Measurements from ENCODE around the gene SLITRK1.

The SLITRK1 gene, protein sequence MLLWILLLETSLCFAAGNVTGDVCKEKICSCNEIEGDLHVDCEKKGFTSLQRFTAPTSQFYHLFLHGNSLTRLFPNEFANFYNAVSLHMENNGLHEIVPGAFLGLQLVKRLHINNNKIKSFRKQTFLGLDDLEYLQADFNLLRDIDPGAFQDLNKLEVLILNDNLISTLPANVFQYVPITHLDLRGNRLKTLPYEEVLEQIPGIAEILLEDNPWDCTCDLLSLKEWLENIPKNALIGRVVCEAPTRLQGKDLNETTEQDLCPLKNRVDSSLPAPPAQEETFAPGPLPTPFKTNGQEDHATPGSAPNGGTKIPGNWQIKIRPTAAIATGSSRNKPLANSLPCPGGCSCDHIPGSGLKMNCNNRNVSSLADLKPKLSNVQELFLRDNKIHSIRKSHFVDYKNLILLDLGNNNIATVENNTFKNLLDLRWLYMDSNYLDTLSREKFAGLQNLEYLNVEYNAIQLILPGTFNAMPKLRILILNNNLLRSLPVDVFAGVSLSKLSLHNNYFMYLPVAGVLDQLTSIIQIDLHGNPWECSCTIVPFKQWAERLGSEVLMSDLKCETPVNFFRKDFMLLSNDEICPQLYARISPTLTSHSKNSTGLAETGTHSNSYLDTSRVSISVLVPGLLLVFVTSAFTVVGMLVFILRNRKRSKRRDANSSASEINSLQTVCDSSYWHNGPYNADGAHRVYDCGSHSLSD

DNA sequence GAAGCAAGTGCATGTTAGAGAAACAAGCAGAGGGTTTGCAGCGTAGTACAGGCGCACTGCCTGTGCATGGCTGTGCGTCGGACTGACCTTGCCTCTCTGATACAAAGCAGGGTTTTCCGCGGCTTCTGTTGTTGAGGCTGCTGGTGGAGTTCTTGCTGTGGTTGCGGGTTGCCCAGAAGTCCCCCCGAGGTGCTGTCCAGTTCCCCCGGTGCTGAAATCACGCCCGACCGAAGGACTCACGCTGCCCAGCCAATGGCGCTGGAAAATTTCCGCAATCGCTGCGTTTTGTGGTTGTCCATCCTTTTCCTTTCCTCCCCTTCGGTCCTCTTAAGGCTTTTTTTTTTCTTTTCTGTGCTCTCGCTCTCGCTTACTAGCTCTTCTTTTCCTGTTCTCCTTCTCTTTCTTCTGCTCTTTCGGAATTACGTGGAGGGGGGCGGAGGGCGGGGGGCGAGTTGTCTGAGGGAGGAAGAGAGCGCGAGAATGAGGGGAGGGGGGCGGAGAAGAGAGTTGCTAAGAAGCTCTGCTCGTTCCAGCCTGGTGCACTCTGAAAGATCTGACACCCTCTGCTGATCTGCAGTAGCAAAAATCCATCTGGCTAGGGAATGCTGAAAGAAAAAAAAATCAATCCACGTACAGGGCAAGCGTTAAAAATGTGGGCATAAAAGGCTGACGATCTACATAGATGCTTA is at the start of gene SLITRK1:
Gene SLITRK1 (minus strand): TSS at position 558 of the 689 bp plus-strand sequence. CDS start 967 bp downstream, outside the sequence.
- no peak for DNase-seq (ENCODE audit: low read depth in 2 of 2, low spot score in 1 of 2)

DNA sequence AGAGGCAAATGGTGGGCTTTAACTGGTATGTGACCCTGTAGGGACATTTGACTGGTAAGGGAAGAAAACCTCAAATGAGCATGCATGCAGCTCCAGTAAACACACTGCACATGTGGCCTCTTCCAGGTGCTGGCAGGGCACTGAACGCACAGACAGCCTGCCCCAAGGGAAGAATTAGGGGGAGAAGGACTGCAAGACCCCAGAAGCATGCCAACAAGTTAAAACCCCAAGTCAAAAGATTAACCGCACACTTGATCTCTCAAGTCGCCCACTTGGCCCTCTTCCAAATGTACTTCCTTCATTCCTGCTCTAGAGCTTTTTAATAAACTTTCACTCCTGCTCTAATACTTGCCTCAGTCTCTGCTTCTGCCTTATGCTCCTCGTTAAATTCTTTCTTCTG is 46.9 kb upstream of the SLITRK1 start:
- no peak for DNase-seq (ENCODE audit: low read depth in 2 of 2, low spot score in 1 of 2)

DNA sequence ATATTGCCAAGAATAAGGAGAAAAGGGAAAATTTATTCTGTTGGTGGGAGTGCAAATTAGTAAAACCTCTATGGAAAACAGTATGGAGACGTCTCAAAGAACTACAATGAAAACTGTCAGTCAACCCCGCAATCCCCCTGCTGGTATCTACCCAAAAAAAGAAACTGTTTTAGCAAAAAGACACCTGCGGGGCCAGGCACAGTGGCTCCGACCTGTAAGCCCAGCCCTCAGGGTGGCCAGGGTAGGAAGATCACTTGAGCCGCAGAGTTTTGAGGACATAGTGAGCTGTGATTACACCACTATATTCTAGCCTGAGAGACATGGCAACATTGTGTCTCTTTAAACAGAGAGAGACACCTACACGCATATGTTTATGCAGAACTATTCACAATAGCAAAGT is 37.5 kb upstream of the SLITRK1 start:
- no peak for DNase-seq (ENCODE audit: low read depth in 2 of 2, low spot score in 1 of 2)

DNA sequence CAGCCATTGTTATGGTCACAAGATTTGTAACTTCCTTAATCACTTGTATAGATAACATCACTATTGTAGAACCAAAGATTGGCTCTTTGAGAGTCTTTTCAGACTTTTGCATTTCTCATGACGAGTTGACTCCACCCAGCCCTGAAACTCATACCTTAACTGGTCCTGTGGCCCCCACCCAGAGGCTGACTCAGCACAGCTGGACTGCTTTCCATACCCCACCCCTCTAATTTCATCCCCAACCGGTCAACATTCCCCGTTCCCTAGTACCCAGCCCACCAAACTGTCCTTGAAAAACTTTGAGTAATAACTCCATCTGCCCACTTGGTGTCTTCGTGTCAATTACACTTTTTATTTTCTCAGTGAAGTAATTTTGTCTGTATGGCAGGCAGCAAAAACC is 32.1 kb upstream of the SLITRK1 start:
- DNase-seq (ENCODE audit: low read depth in 2 of 2, low spot score in 1 of 2) = no peak

DNA sequence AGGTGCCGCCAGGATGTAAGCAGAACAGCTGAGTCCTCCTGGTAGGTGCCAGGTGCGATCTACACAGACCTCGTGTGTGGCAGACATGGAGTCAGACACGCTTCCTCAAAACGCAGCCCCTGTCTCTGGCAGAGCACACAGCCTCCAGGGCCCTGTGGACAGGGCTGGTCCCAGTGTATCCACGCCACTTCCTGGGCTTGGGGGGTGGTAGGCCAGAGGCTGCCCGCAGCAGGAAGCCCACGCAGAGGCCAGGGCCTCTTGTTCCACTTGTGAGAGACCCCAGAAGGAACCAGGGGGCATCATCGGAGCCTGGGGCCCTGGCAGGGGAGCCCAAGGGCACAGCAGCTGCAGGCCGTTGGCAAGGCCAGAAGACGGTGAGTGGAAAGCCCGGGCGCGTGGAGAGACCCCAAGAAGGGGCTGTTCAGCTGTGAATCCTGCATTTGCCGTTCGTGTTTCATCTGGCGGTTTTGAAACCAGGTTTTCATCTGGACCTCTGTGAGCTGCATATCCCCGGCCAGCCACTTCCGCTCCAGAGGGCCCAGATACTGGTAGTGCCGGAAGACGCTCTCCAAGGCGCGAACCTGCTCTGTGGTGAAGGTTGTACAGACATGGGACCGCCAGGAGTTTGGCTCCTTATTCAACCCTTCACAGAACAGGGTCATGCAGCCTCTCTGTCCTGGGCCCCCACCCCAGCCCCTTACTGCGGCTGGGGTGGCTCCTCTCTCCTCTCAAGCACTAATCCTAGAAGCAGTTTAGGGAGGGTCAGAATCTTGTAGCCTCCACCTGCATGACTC is 25.1 kb upstream of the SLITRK1 start:
- no peak for DNase-seq (ENCODE audit: low read depth in 2 of 2, low spot score in 1 of 2)

DNA sequence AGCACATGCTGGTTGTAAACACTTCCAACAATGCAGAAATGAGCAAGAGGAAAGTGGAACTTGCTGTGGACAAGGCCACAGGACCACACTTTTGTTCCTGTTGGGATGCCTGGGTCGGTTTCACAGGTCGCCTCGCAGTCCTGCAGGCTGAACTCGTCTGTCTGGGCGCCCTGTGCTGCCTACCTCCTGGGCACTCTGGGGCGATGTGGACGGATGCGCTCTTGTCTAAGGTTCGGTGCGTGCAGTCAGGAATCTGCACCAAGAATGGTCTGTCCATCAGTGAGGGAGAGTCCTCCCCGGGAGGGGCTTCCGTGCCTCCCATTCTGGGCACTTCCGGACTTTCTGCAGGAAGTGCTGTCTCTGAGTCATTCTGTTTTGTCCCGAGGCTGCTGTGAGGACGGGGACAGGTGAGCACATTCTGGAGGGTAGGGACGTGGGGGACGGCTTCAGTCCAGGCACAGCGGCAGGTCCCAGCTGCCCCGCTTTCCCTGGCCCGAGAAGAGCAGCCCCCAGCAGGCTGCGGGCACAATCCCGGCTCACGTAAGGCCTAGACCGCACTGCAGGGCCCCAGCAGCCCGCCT is 24.1 kb upstream of the SLITRK1 start:
- no peak for DNase-seq (ENCODE audit: low read depth in 2 of 2, low spot score in 1 of 2)

DNA sequence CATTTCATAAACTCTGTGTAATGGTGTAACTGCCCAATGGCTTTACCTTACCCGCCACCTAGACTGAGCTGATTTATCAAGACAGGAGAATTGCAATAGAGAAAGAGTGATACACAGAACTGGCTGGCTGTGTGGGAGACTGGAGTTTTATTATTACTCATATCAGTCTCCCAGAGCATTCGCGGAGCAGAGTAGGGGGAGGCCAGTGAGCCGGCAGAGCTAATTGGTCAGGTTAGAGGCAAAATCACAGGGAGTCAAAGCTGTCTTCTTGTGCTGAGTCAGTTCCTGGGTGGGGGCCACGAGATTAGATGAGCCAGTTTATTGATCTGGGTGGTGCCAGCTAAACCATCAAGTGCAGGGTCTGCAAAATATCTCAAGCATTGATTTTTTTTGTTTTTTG is 23.4 kb upstream of the SLITRK1 start:
- no peak for DNase-seq (ENCODE audit: low read depth in 2 of 2, low spot score in 1 of 2)

DNA sequence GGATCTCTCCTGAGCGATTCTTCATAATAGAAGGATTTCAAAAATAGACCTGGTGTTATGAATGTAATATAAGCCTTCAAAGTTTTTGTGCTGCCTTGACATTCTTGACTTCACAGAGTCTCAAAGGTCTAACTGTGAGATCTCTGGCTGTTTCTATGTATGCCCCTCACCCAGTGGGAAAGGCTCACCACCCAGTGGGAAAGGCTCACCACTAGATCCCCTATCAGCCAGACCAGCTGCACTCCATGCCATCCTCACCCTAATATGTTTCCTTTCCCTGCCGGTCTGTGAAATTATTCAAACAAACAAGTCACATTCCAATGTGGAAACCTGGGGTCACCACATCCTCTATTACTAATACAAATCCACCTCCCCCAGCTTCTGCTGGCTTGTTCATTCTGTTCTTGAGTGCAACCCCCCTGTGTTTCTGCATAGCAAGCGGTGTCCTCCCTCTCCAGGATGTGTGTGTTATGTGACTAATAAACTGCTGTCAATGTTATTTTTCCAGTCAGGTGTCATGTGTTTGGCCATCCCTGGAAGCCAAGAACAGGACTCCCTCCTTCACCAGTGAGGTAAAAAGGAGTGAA is 13.8 kb upstream of the SLITRK1 start:
- DNase-seq (ENCODE audit: low read depth in 2 of 2, low spot score in 1 of 2) = no peak

DNA sequence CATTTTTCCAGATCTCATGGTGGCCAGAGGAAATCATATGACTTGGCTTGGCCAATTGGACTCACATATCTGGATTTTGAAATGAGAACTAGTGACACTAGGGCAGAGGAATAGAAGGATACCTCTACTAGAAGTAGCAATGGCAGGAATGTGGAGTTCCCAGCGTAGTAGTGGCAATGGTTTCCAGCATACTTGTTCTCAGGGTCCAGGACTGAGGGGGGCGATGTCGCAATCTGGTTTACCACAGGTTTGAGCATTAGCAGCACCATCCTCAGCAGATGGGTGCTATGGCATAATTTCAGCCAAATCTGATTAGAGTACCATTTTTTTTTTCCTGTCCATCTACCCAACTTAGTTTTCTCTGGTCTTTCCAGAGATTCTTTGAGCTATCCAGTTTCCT is 8.1 kb upstream of the SLITRK1 start:
- no peak for DNase-seq (ENCODE audit: low read depth in 2 of 2, low spot score in 1 of 2)

DNA sequence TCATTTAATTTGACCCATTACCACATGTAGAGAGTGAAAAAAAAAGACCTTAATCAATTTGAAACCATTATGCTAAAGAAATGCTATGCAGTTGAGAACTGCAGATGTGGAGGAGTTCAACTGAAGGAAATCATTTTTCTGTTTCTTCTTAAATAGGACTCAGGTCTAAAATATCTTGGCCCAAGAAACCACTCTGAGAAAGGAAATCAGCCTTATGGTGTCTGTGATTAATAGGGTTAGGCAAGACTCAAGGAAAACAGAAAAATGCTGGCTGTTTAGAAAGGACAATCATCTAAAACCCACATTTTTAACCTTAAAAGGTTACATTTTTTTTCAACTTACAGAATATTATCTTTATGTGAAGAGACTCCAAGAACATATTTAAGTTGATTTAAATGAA is 1.9 kb upstream of the SLITRK1 start:
- DNase-seq (ENCODE audit: low read depth in 2 of 2, low spot score in 1 of 2) = no peak

DNA sequence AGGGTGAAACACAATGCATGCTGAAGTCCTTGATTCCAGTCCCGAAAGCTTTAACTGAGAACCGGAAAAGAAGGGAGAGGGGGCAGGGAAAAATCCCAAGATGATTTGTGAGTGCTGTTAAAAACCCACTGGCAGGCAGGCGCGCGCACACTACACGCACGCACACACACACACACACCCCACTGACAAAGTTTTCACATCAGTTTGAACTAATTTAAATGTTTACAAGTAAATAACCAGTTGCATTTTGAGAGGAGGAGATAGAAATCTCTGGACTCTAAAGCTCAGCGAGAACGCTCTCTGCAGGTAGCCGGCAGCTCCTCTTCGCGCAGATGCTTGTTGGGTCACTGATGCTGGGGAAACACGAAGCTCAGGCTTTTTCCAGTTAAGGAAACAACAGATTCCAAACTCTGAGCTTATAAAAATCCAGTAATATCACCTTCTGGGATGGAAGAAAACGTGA is 818 bp upstream of the SLITRK1 start:
- no peak for DNase-seq (ENCODE audit: low read depth in 2 of 2, low spot score in 1 of 2)

DNA sequence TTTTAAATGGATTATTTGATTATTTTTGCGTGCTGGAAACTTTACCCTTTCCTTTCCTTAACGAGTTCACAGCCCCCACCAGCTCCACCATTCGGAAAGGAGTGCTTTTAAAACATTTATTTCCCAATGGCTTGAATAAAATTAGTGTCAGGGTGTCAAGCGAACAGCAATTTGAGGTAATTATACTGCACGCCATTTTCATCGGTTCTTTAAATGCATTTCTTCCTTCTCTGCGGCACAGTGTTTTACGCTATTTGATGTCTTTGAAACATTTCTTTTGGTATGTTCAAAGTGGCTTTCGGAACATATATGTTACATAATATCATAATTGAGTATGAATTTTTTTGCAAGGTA is 309 bp upstream of the SLITRK1 start:
- no peak for DNase-seq (ENCODE audit: low read depth in 2 of 2, low spot score in 1 of 2)

DNA sequence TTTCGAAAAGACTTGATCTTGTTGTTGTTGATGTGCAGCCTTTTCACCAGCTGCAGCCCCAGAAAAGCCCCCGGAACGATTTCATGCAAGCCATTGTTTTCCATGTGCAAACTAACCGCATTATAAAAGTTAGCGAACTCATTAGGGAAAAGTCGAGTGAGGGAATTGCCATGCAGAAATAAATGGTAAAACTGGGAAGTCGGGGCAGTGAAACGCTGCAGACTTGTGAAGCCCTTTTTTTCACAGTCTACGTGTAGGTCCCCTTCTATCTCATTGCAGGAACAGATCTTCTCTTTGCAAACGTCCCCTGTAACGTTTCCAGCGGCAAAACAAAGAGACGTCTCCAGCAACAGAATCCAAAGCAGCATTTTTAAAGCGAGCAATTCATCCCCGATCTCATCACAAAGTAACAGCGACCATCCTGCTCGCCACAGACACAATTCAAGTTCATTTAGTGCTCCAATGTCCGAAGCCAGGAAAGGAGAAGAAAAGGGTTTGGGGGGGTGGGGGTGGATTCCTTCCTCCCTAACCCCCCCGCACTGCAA is 1.1 kb downstream of the SLITRK1 start:
- DNase-seq (ENCODE audit: low read depth in 2 of 2, low spot score in 1 of 2) = no peak

DNA sequence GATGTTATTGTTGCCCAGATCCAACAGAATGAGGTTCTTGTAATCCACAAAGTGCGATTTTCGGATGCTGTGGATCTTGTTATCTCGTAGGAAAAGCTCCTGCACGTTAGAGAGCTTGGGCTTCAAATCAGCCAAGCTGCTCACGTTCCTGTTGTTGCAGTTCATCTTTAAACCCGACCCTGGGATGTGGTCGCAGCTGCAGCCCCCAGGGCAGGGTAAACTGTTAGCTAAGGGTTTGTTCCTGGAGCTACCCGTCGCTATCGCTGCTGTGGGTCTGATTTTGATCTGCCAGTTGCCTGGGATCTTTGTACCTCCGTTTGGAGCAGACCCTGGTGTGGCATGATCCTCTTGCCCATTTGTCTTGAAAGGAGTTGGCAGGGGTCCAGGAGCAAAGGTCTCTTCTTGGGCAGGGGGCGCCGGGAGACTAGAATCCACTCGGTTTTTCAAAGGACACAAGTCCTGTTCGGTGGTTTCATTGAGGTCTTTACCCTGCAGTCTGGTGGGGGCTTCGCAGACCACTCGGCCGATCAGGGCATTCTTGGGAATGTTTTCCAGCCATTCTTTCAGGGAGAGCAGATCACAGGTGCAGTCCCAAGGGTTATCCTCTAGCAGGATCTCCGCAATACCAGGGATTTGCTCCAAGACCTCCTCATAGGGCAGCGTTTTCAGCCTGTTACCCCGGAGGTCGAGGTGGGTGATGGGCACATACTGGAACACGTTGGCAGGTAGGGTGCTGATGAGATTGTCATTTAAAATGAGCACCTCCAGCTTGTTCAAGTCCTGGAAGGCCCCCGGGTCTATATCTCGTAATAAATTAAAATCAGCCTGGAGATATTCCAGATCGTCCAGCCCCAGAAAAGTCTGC is 1.8 kb downstream of the SLITRK1 start:
- no peak for DNase-seq (ENCODE audit: low read depth in 2 of 2, low spot score in 1 of 2)

DNA sequence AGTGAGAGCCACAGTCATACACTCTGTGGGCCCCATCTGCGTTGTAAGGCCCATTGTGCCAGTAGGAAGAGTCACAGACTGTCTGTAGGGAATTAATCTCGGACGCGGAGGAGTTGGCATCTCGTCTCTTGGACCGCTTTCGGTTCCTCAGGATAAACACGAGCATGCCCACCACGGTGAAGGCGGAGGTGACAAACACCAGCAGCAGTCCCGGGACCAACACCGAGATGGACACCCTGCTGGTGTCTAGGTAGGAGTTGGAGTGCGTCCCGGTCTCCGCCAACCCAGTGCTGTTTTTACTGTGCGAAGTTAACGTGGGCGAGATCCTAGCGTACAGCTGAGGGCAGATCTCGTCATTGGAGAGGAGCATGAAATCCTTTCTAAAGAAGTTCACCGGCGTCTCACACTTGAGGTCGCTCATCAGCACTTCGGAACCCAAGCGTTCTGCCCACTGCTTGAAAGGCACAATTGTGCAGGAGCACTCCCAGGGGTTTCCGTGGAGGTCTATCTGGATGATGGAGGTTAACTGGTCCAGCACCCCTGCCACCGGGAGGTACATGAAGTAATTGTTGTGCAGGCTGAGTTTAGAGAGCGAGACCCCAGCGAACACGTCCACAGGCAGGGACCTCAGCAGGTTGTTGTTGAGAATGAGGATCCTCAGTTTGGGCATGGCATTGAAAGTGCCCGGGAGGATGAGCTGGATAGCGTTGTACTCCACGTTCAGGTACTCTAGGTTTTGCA is 2.7 kb downstream of the SLITRK1 start:
- DNase-seq (ENCODE audit: low read depth in 2 of 2, low spot score in 1 of 2) = no peak

DNA sequence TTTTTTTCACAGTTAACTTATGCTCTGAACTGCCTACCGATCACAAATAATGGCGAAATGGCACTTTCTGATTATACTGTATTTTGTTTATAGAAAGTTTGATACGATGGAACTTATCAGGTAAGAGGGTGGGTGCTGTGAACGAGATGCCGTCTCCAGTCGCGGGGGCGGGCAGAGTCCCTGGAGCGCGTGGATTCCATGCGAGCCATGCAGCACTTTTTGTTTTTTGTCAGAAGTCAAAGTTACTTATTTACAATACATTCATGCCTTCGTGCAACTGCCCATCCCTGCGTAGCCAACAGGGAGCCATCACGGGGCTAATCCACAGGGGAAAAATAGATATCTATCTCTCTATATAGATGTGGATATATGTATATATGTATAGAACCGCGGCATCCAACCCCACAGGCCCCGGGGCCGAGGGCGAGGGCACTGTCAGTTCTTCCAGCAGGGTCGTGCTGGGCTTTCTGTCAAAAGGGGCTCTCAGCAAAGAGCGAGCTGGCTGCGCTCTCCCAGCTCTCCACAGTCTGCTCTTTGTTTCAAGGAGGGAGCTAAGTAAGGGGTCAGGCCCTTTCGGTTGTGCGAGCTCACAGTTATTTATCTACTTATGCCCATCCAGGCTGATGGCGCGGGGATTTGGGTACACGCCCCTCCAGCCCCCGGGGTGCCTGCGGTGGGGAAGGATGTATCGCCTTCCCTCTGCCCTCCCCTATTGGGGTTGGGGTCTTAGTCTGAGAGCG is 3.4 kb downstream of the SLITRK1 start:
- no peak for DNase-seq (ENCODE audit: low read depth in 2 of 2, low spot score in 1 of 2)

DNA sequence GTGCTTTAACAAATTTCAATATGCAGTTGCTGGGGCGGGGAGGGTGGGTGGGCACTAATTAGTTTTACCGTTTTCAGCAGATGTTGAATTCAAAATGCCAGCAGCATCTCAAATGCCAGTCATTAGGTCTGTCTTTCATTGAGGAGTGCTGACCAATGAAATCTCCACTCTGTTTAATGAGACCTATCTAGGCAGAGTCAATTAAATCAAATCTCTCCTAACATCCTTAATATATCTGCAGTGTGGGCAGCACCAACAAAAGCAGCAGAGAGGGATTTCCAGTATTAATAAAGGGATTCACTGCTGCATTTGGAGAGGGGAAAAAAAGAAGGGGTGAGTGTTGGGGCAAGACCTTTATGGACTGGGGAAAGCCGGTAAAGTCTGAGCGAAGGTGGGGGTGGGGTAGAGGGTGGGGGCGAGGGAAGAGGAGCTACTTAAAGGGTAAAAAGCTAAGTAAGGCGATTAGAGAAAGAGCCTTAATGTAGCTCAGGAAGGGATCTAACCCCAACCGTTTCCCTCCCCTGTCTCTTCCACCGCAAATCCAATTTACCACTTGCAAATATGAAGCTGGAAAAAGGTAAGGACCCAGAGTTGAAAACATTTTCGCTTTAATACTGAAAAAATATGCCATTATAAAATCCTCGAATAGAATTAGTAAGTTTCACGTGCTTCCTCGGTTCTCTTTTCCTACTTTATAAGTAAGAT is 4.5 kb downstream of the SLITRK1 start:
- no peak for DNase-seq (ENCODE audit: low read depth in 2 of 2, low spot score in 1 of 2)

All from stimulated activated CD8-positive, alpha-beta memory T cell treated with anti-CD3 and anti-CD28 coated beads, Interleukin-4, amount 100 ng/mL, for 1 hour (primary cell).